Activated CD8-positive, alpha-beta T cell treated with anti-CD3 and anti-CD28 coated beads, Interleukin-2, amount 10 ng/mL, durations not matched to agents 7 days and 5 days (primary cell): ENCODE measurements around the gene IVNS1ABP. TPM values are rescaled to one million over a fixed set of nuclear protein-coding genes. Genes with fewer than 3 reads are reported as not detected.
"Not testable (repeated sequence)": the region's sequence is repeated elsewhere in the genome, so short reads cannot be mapped to it uniquely, and the experiment has no call there.

Source experiments
- ATAC-seq: fragments of 150-1000 bp; cut with Tn5 transposase; one replicate; pipeline ENCODE4 v1.10.0; 2021; ENCODE audit warnings: moderate library complexity
- CTCF ChIA-PET: fragments of 350-600 bp; sonication (Branson Sonifier 250); formaldehyde crosslinking; loops from one replicate; lab custom pipeline; 2021; ENCODE audit warnings: antibody characterized with exemption; lab: Charles Lee
- POLR2A ChIA-PET: fragments of 350-600 bp; sonication (Branson Sonifier 250); formaldehyde crosslinking; loops from one replicate; lab custom pipeline; 2021; ENCODE audit warnings: antibody characterized with exemption; lab: Charles Lee
- DNase-seq: peaks from one replicate; pipeline ENCODE4 v3.0.0-alpha.2; 2020
- H3K27ac Mint-ChIP-seq: one replicate; pipeline ENCODE4 v1.8.0; 2021; ENCODE audit warnings: mild to moderate bottlenecking, mixed read lengths
- H3K27me3 Mint-ChIP-seq: one replicate; pipeline ENCODE4 v1.8.0; 2021; ENCODE audit warnings: low read depth, mixed read lengths
- H3K36me3 Mint-ChIP-seq: one replicate; pipeline ENCODE4 v1.8.0; 2021; ENCODE audit warnings: low read depth, mixed read lengths
- H3K4me1 Mint-ChIP-seq: one replicate; pipeline ENCODE4 v1.8.0; 2021; ENCODE audit warnings: low read depth, mixed read lengths
- H3K4me3 Mint-ChIP-seq: one replicate; pipeline ENCODE4 v1.8.0; 2021; ENCODE audit warnings: mild to moderate bottlenecking, mixed read lengths
- H3K9me3 Mint-ChIP-seq: one replicate; pipeline ENCODE4 v1.8.0; 2022; ENCODE audit warnings: mixed read lengths; ENCODE audit not compliant: insufficient read depth
- total RNA-seq, 2 experiments: library from RNA; stranded (reverse); gene quantifications; one replicate each; pipeline ENCODE4 v1.2.3, GENCODE V29; 2021

Gene IVNS1ABP
- total RNA-seq, result 100 to 1,000 TPM; 216 to 234 TPM

- DNase-seq (peak; percentile 97), ATAC-seq (peak; percentile 81)
- Mint-ChIP-seq H3K36me3 (peaks cover 59% of the 10 kb centered on the region), H3K4me1 (peaks cover 49% of the 10 kb centered on the region), H3K27ac (peak within 1 kb of the TSS; percentile 94), H3K9me3 (peaks cover 9% of the 10 kb centered on the region), H3K4me3 (peak within 1 kb of the TSS; percentile 90), H3K27me3 (no peaks in the 10 kb centered on the region)
- ChIA-PET CTCF (interaction anchor here (0.6 to 4.8 kb wide), 35 partner anchors 10 to 385 kb away, joined by 3 to 66 read pairs (median 5); partner anchors contain the start of gene RNF2), POLR2A (interaction anchor here (0.7 to 4.4 kb wide), 40 partner anchors 11 to 377 kb away, joined by 3 to 87 read pairs (median 4); partner anchors contain the start of gene SWT1)
Measured at GRCh38 chr1:185317034-185317885, at the start of gene IVNS1ABP. Gene IVNS1ABP (minus strand): TSS chr1:185317243. CDS start chr1:185309493, 7,750 bp downstream.

- CTCF ChIA-PET, result interaction anchor here (1.1 kb wide), 1 partner anchor 53 kb away, joined by 3 read pairs; no protein-coding TSS in a partner anchor
- no peak overlapping the region for H3K4me3 Mint-ChIP-seq
- peaks cover 36% of the 10 kb centered on the region for H3K4me1 Mint-ChIP-seq
- ATAC-seq (no peak), DNase-seq (no peak)
- H3K27me3 Mint-ChIP-seq, result no peaks in the 10 kb centered on the region
- H3K36me3 Mint-ChIP-seq, result peaks cover 35% of the 10 kb centered on the region
- H3K9me3 Mint-ChIP-seq, result peaks cover 26% of the 10 kb centered on the region
- no peak overlapping the region for H3K27ac Mint-ChIP-seq
- POLR2A ChIA-PET, result no interaction called here
Measured at GRCh38 chr1:185365951-185366350, 48.9 kb upstream of the IVNS1ABP start.

GRCh38 chr1:185364528-185364927, 47.5 kb upstream of the IVNS1ABP start:
- DNase-seq, CTCF ChIA-PET, ATAC-seq, H3K27ac Mint-ChIP-seq, POLR2A ChIA-PET, H3K27me3 Mint-ChIP-seq, H3K4me3 Mint-ChIP-seq: not testable (repeated sequence)
- H3K36me3 Mint-ChIP-seq, result peaks cover 40% of the 10 kb centered on the region
- peaks cover 29% of the 10 kb centered on the region for H3K9me3 Mint-ChIP-seq
- H3K4me1 Mint-ChIP-seq, result peaks cover 34% of the 10 kb centered on the region

- peaks cover 24% of the 10 kb centered on the region for H3K4me1 Mint-ChIP-seq
- DNase-seq (no peak), ATAC-seq (no peak)
- CTCF ChIA-PET, result interaction anchor here (1.1 to 1.6 kb wide), 2 partner anchors 10 to 11 kb away, joined by 3 to 5 read pairs; no protein-coding TSS in a partner anchor
- POLR2A ChIA-PET, result interaction anchor here (1.0 kb wide), 1 partner anchor 13 kb away, joined by 6 read pairs; no protein-coding TSS in a partner anchor
- peaks cover 29% of the 10 kb centered on the region for H3K9me3 Mint-ChIP-seq
- H3K4me3 Mint-ChIP-seq, result no peak overlapping the region
- no peaks in the 10 kb centered on the region for H3K27me3 Mint-ChIP-seq
- no peak overlapping the region for H3K27ac Mint-ChIP-seq
- H3K36me3 Mint-ChIP-seq, result peaks cover 45% of the 10 kb centered on the region
Measured at GRCh38 chr1:185363205-185363604, 46.2 kb upstream of the IVNS1ABP start.

- H3K27ac Mint-ChIP-seq, result no peak overlapping the region
- H3K9me3 Mint-ChIP-seq, result peaks cover 29% of the 10 kb centered on the region
- POLR2A ChIA-PET, result no interaction called here
- no peak overlapping the region for H3K4me3 Mint-ChIP-seq
- peaks cover 19% of the 10 kb centered on the region for H3K4me1 Mint-ChIP-seq
- ATAC-seq, result no peak
- H3K27me3 Mint-ChIP-seq, result no peaks in the 10 kb centered on the region
- H3K36me3 Mint-ChIP-seq, result peaks cover 51% of the 10 kb centered on the region
- CTCF ChIA-PET, result no interaction called here
- no peak for DNase-seq
Measured at GRCh38 chr1:185360714-185361113, 43.7 kb upstream of the IVNS1ABP start.

GRCh38 chr1:185358957-185359356, 41.9 kb upstream of the IVNS1ABP start:
- H3K27me3 Mint-ChIP-seq, result no peaks in the 10 kb centered on the region
- no peak for DNase-seq
- no peak overlapping the region for H3K27ac Mint-ChIP-seq
- POLR2A ChIA-PET, result no interaction called here
- peaks cover 16% of the 10 kb centered on the region for H3K4me1 Mint-ChIP-seq
- CTCF ChIA-PET, result interaction anchor here (1.0 kb wide), 1 partner anchor 10 kb away, joined by 3 read pairs; no protein-coding TSS in a partner anchor
- ATAC-seq, result no peak
- H3K36me3 Mint-ChIP-seq, result peaks cover 48% of the 10 kb centered on the region
- peaks cover 24% of the 10 kb centered on the region for H3K9me3 Mint-ChIP-seq
- no peak overlapping the region for H3K4me3 Mint-ChIP-seq

GRCh38 chr1:185355947-185356346, 38.9 kb upstream of the IVNS1ABP start:
- POLR2A ChIA-PET, result no interaction called here
- no peak overlapping the region for H3K27ac Mint-ChIP-seq
- DNase-seq, result no peak
- ATAC-seq, result no peak
- peaks cover 22% of the 10 kb centered on the region for H3K36me3 Mint-ChIP-seq
- peaks cover 3% of the 10 kb centered on the region for H3K9me3 Mint-ChIP-seq
- CTCF ChIA-PET, result no interaction called here
- no peaks in the 10 kb centered on the region for H3K27me3 Mint-ChIP-seq
- H3K4me3 Mint-ChIP-seq, result no peak overlapping the region
- peaks cover 1% of the 10 kb centered on the region for H3K4me1 Mint-ChIP-seq

GRCh38 chr1:185353124-185353523, 36.1 kb upstream of the IVNS1ABP start:
- no peak for ATAC-seq
- CTCF ChIA-PET, result interaction anchor here (1.2 kb wide), 1 partner anchor 10 kb away, joined by 3 read pairs; no protein-coding TSS in a partner anchor
- POLR2A ChIA-PET, result no interaction called here

GRCh38 chr1:185351734-185352466, 34.9 kb upstream of the IVNS1ABP start:
- POLR2A ChIA-PET, result no interaction called here
- Mint-ChIP-seq H3K9me3 (no peaks in the 10 kb centered on the region), H3K27ac (no peak overlapping the region), H3K4me3 (no peak overlapping the region), H3K4me1 (peaks cover 16% of the 10 kb centered on the region), H3K36me3 (peaks cover 14% of the 10 kb centered on the region), H3K27me3 (no peaks in the 10 kb centered on the region)
- DNase-seq (no peak), ATAC-seq (no peak)
- CTCF ChIA-PET, result no interaction called here

More at GRCh38 chr1:185353124-185353523, 36.1 kb upstream of the IVNS1ABP start:
- H3K4me1 Mint-ChIP-seq, result peaks cover 9% of the 10 kb centered on the region
- no peak for DNase-seq
- H3K27me3 Mint-ChIP-seq, result no peaks in the 10 kb centered on the region
- no peak overlapping the region for H3K27ac Mint-ChIP-seq
- no peaks in the 10 kb centered on the region for H3K9me3 Mint-ChIP-seq
- H3K4me3 Mint-ChIP-seq, result no peak overlapping the region
- H3K36me3 Mint-ChIP-seq, result peaks cover 16% of the 10 kb centered on the region

- no peak overlapping the region for H3K4me3 Mint-ChIP-seq
- DNase-seq (no peak), ATAC-seq (no peak)
- peaks cover 12% of the 10 kb centered on the region for H3K36me3 Mint-ChIP-seq
- CTCF ChIA-PET, result no interaction called here
- no peak overlapping the region for H3K27ac Mint-ChIP-seq
- no peaks in the 10 kb centered on the region for H3K9me3 Mint-ChIP-seq
- H3K4me1 Mint-ChIP-seq, result peaks cover 33% of the 10 kb centered on the region
- POLR2A ChIA-PET, result interaction anchor here (0.6 kb wide), 1 partner anchor 124 kb away, joined by 3 read pairs; no protein-coding TSS in a partner anchor
- no peaks in the 10 kb centered on the region for H3K27me3 Mint-ChIP-seq
Measured at GRCh38 chr1:185350027-185350442, 33.0 kb upstream of the IVNS1ABP start.

GRCh38 chr1:185349556-185349955, 32.5 kb upstream of the IVNS1ABP start:
- ChIA-PET POLR2A (interaction anchor here (0.6 to 0.8 kb wide), 3 partner anchors 24 to 661 kb away, joined by 3 read pairs; no protein-coding TSS in a partner anchor), CTCF (interaction anchor here (0.8 kb wide), 1 partner anchor 10 kb away, joined by 3 read pairs; no protein-coding TSS in a partner anchor)

More at GRCh38 chr1:185349556-185349955, 32.5 kb upstream of the IVNS1ABP start:
- H3K4me3 Mint-ChIP-seq, result no peak overlapping the region
- H3K27ac Mint-ChIP-seq, result no peak overlapping the region
- H3K4me1 Mint-ChIP-seq, result peaks cover 33% of the 10 kb centered on the region
- ATAC-seq, result no peak
- H3K27me3 Mint-ChIP-seq, result no peaks in the 10 kb centered on the region
- H3K9me3 Mint-ChIP-seq, result no peaks in the 10 kb centered on the region
- peaks cover 12% of the 10 kb centered on the region for H3K36me3 Mint-ChIP-seq
- no peak for DNase-seq
